Central memory CD8-positive, alpha-beta T cell (primary cell): ENCODE results near the gene ALG12.
A peak's percentile ranks its signal among the peaks of the same experiment; 100 is the strongest.

Experiments used
- ATAC-seq: fragments of 150-1000 bp; cut with Tn5 transposase; replicated peaks from 2 replicates; pipeline ENCODE4 v1.10.0; 2022; ENCODE audit warnings: mild to moderate bottlenecking, moderate FRiP score, moderate number of reproducible peaks; ENCODE audit not compliant: poor library complexity, severe bottlenecking; ENCODE audit errors: extremely low read depth
- DNase-seq, 2 donors: peaks; one replicate each; pipeline ENCODE4 v3.0.0; 2021; ENCODE audit warnings: low spot score in 2 of 2
- H3K27ac Mint-ChIP-seq: one replicate; pipeline ENCODE4 v1.8.0; 2022; ENCODE audit warnings: low read depth, mild to moderate bottlenecking, moderate library complexity, mixed read lengths
- H3K27me3 Mint-ChIP-seq: one replicate; pipeline ENCODE4 v1.8.0; 2022; ENCODE audit warnings: mixed read lengths
- H3K36me3 Mint-ChIP-seq: one replicate; pipeline ENCODE4 v1.8.0; 2022; ENCODE audit warnings: mild to moderate bottlenecking, moderate library complexity, mixed read lengths; ENCODE audit not compliant: insufficient read depth
- H3K4me1 Mint-ChIP-seq: one replicate; pipeline ENCODE4 v1.8.0; 2022; ENCODE audit warnings: mixed read lengths
- H3K4me3 Mint-ChIP-seq: one replicate; pipeline ENCODE4 v1.8.0; 2022; ENCODE audit warnings: mild to moderate bottlenecking, moderate library complexity, mixed read lengths
- H3K9me3 Mint-ChIP-seq: one replicate; pipeline ENCODE4 v1.8.0; 2022; ENCODE audit warnings: mixed read lengths

Gene ALG12

DNA sequence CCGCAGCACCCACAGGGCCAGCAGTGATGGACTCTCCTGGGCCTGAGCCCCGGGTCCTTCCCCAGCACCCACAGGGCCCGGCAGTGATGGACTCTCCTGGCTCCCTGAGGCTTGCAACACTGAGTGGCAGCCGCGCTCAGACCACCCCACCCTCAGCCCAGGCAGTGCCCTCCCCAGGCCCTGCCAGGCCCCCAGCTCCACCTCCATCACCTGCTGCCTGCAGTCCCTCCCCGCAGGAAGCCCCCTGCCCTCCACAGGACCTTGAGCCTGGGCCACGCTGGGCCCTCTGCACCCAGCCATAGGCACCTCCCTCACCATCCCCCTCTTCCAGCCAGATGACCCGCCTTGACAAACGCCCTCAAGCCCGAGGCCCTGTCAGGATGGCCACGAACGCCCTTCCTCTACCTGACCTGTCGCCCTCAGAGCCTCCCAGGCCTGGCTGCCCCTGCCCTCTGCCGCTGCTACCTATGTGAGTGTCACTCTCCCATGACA is 11.4 kb downstream of the ALG12 start:
- Mint-ChIP-seq H3K4me1 (peaks cover 10% of the 10 kb centered on the region), H3K4me3 (no peak overlapping the region), H3K27me3 (no peaks in the 10 kb centered on the region), H3K36me3 (peaks cover 16% of the 10 kb centered on the region), H3K27ac (peak overlapping the region; percentile 87), H3K9me3 (no peaks in the 10 kb centered on the region)
- no peak for DNase-seq
- no peak for ATAC-seq

DNA sequence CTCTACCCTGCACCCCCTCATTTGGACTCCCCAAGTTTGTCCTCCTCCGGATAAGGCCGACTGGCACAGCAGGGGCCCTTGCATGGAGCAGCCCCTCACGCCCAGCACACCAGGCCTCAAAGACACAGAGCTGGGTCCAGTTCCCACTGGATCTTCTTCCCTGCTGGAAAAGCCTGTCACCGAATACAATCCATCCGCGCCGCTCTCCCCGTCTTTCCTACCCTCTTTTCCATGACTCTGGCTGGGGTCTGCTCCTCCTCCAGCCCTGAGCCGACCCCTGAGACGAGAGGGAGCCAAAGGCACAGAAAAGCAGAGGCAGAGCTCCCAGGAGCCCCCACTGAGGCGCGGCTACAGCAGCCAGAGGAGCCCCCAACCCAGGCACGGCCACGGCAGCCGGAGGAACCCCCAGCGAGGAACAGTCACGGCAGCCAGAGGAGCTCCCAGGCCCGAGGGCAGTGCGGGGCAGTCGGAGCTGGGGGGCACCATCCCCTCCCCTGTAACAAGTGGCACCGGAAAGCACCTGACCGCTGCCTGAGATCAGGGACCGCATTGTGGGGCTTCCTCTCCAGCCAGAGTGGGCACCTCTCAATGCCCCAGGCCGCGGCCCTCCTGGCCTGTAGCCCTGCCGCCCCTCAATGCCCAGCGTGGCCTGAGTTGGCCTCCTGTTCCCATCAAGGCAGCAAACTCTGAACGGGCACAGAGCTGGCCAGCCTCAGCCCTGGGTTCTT is 12.0 kb downstream of the ALG12 start:
- no peak for ATAC-seq
- no peak overlapping the region for H3K4me3 Mint-ChIP-seq
- peaks cover 4% of the 10 kb centered on the region for H3K9me3 Mint-ChIP-seq
- DNase-seq: no peak
- peak overlapping the region; percentile 86 for H3K27ac Mint-ChIP-seq
- H3K36me3 Mint-ChIP-seq: peaks cover 20% of the 10 kb centered on the region
- H3K4me1 Mint-ChIP-seq: peaks cover 15% of the 10 kb centered on the region
- H3K27me3 Mint-ChIP-seq: no peaks in the 10 kb centered on the region

DNA sequence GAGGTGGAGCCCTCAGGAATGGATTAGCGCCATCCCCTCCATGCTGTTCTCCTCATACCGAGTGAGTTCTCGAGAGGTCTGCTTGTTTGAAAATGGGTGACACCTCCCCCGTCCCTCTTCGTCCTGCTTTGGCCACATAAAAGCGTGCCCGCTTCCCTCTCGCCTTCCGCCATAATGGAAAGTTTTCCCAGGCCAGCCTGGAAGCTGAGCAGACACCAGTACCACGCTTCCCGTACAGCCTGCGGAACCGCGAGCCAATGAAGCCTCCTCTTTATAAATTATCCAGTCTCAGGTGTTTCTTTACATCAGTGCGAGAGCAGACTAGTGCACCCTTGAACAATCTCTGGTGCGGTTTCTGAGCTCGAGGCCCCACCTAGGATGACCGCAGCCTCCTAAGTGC is 12.8 kb downstream of the ALG12 start:
- ATAC-seq: no peak
- Mint-ChIP-seq H3K27ac (peak overlapping the region; percentile 86), H3K4me1 (peaks cover 22% of the 10 kb centered on the region), H3K9me3 (peaks cover 10% of the 10 kb centered on the region), H3K36me3 (peaks cover 17% of the 10 kb centered on the region), H3K27me3 (no peaks in the 10 kb centered on the region), H3K4me3 (no peak overlapping the region)
- no peak for DNase-seq

DNA sequence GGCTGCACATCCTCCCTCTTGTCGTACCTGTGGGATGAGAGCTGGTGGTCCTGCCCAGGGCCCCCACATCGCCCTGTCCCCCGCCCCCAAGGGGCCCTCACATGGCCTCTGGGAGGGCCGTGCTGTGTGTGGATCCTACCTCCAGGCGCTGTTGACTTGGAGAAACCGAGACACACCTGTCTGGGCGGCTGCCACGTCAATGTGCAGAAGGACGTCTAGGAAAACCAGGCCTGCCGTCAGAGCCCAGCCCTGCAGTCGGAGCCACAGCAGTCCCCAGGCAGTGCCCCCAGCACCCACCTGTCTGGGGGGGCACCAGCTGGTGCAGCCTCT is 14.2 kb downstream of the ALG12 start:
- DNase-seq: no peak
- H3K9me3 Mint-ChIP-seq: peaks cover 10% of the 10 kb centered on the region
- peaks cover 31% of the 10 kb centered on the region for H3K4me1 Mint-ChIP-seq
- no peaks in the 10 kb centered on the region for H3K27me3 Mint-ChIP-seq
- peaks cover 18% of the 10 kb centered on the region for H3K36me3 Mint-ChIP-seq
- no peak overlapping the region for H3K4me3 Mint-ChIP-seq
- H3K27ac Mint-ChIP-seq: no peak overlapping the region
- ATAC-seq: no peak

GRCh38 chr22:49903322-49904039 is 14.8 kb downstream of the ALG12 start:
- Mint-ChIP-seq H3K27ac (no peak overlapping the region), H3K27me3 (no peaks in the 10 kb centered on the region), H3K9me3 (peaks cover 10% of the 10 kb centered on the region), H3K4me3 (no peak overlapping the region), H3K4me1 (peaks cover 31% of the 10 kb centered on the region), H3K36me3 (peaks cover 20% of the 10 kb centered on the region)
- DNase-seq (no peak), ATAC-seq (no peak)

GRCh38 chr22:49901457-49901856 is 16.8 kb downstream of the ALG12 start:
- DNase-seq (no peak), ATAC-seq (no peak)
- Mint-ChIP-seq H3K4me3 (no peak overlapping the region), H3K4me1 (peaks cover 27% of the 10 kb centered on the region), H3K27ac (no peak overlapping the region), H3K9me3 (peaks cover 10% of the 10 kb centered on the region), H3K27me3 (no peaks in the 10 kb centered on the region), H3K36me3 (peaks cover 17% of the 10 kb centered on the region)

DNA sequence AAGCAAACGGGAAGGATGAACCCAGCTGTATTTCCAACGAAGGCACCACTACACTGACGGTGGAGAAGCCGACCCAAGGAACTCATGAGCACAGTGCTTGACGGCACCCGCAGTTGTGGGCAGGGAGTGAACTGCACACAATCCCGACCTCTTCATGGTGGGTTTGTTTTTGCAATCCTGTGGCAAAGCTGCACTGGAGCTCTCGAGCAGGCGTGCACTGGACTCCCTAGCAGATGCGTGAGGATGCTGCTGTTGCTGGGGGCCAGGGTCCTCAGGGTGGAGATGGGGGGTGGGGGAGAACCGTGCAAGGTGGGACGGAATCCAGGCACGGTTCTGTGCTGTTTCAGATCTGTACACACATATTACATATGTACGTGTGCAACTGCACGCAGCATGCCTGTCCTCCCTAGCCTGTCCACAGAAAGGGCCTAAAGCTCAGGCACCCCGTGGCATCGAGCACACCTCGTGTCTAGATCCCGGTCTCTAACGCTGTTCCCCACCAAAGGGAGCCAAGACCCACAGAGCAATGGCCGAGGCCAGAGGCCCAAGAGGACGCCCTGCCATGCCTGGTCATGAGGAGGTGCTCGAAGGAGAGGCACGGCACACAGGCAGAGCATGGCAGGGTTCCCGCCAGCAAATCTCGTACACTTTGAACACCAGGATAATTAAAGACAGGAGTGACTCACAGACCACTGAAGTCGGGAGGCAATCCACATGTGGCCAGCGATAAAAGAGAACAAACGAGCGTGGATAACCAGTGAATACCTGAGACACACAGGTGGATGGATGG is 17.6 kb downstream of the ALG12 start:
- H3K36me3 Mint-ChIP-seq: peaks cover 19% of the 10 kb centered on the region
- DNase-seq (no peak), ATAC-seq (no peak)
- no peaks in the 10 kb centered on the region for H3K27me3 Mint-ChIP-seq
- H3K4me3 Mint-ChIP-seq: no peak overlapping the region
- peaks cover 10% of the 10 kb centered on the region for H3K9me3 Mint-ChIP-seq
- H3K27ac Mint-ChIP-seq: peak overlapping the region; percentile 72
- peaks cover 27% of the 10 kb centered on the region for H3K4me1 Mint-ChIP-seq

DNA sequence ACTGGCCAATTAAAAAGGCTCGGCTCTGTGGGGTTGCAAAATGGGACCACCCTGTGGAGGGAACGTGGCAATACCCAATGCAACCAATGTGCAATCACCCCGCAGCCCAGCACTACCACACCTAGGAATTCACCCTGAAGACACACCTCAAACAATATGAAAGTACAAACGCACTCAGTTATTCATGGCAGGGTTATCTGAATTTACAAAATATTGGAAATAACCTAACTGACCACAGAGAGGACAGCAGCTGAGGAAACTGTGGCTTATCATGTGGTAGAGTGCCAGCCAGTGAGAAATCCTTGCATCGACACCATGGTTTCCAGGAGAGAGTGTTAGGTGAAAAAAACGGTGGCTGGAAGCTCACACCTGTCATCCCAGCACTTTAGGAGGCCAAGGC is 18.7 kb downstream of the ALG12 start:
- peaks cover 16% of the 10 kb centered on the region for H3K36me3 Mint-ChIP-seq
- ATAC-seq (no peak), DNase-seq (no peak)
- H3K4me1 Mint-ChIP-seq: peaks cover 30% of the 10 kb centered on the region
- H3K27ac Mint-ChIP-seq: no peak overlapping the region
- no peak overlapping the region for H3K4me3 Mint-ChIP-seq
- H3K27me3 Mint-ChIP-seq: no peaks in the 10 kb centered on the region
- H3K9me3 Mint-ChIP-seq: peaks cover 10% of the 10 kb centered on the region

- Mint-ChIP-seq H3K4me1 (peaks cover 35% of the 10 kb centered on the region), H3K36me3 (peaks cover 20% of the 10 kb centered on the region), H3K27ac (peak overlapping the region; percentile 35)
These were observed 21.1 kb downstream of the ALG12 start for GRCh38 chr22:49897015-49897684.

DNA sequence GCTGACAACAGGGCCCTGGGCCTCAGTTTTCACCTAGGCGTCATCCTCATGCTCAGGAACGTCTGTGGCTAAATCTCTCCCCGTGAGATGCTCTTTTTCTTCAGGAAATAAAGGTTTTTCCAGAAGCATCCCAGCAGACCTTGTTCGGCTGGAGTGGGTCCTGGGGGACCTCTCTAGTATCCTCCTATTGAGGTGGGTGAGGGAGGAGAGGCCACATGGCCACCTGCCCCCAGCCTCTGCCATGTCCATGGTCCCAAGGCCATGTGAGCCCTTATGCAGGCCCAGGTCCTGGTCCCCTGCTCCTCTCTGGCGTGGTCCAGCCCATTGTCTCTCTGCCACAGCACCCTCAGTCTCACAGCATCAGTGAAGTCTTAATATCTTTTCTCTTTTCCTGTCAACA is 22.0 kb downstream of the ALG12 start:
- H3K27me3 Mint-ChIP-seq: no peaks in the 10 kb centered on the region
- H3K4me3 Mint-ChIP-seq: no peak overlapping the region
- no peak for DNase-seq
- peak overlapping the region; percentile 35 for H3K27ac Mint-ChIP-seq
- H3K36me3 Mint-ChIP-seq: peaks cover 14% of the 10 kb centered on the region
- ATAC-seq: no peak
- peaks cover 5% of the 10 kb centered on the region for H3K9me3 Mint-ChIP-seq
- peaks cover 30% of the 10 kb centered on the region for H3K4me1 Mint-ChIP-seq

More at GRCh38 chr22:49897015-49897684, 21.1 kb downstream of the ALG12 start:
- no peak for ATAC-seq
- no peaks in the 10 kb centered on the region for H3K27me3 Mint-ChIP-seq
- no peak for DNase-seq
- peaks cover 10% of the 10 kb centered on the region for H3K9me3 Mint-ChIP-seq
- H3K4me3 Mint-ChIP-seq: no peak overlapping the region

GRCh38 chr22:49894322-49895054 is 23.8 kb downstream of the ALG12 start:
- H3K27me3 Mint-ChIP-seq: no peaks in the 10 kb centered on the region
- no peak overlapping the region for H3K27ac Mint-ChIP-seq
- peaks cover 19% of the 10 kb centered on the region for H3K36me3 Mint-ChIP-seq
- DNase-seq: no peak
- H3K4me3 Mint-ChIP-seq: no peak overlapping the region
- H3K9me3 Mint-ChIP-seq: no peaks in the 10 kb centered on the region
- ATAC-seq: no peak
- peaks cover 15% of the 10 kb centered on the region for H3K4me1 Mint-ChIP-seq

DNA sequence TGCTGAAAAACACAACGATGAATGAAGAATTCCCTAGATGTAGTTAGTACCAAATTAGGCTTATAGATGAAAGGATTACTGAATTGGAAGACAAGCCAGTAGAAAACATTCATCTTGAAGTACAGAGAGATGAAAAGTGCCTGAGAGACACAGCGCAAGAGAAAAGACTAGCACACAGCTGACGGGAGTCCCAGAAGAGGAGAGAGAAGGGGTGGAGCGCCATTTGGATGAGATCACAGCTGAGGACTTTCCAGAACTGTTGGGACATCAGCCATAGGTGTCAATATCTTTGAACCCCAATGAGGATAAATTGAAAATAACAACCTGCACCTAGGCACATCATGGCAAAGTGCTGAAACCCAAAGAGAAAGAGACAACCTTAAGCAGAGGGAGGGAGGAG is 25.2 kb downstream of the ALG12 start:
- Mint-ChIP-seq H3K4me1 (peaks cover 14% of the 10 kb centered on the region), H3K9me3 (no peaks in the 10 kb centered on the region), H3K27me3 (no peaks in the 10 kb centered on the region), H3K36me3 (peaks cover 19% of the 10 kb centered on the region), H3K4me3 (no peak overlapping the region), H3K27ac (peak overlapping the region; percentile 36)
- no peak for ATAC-seq
- DNase-seq: no peak
